HG03432 (cell line): ENCODE data around the gene DNM3.

ENCODE experiments used
- ATAC-seq: cut with Tn5 transposase; IDR thresholded peaks from one replicate; pipeline ENCODE4 v1.9.1; 2021; ENCODE audit warnings: mild to moderate bottlenecking, moderate library complexity; ENCODE audit not compliant: unreplicated experiment

Gene DNM3

DNA sequence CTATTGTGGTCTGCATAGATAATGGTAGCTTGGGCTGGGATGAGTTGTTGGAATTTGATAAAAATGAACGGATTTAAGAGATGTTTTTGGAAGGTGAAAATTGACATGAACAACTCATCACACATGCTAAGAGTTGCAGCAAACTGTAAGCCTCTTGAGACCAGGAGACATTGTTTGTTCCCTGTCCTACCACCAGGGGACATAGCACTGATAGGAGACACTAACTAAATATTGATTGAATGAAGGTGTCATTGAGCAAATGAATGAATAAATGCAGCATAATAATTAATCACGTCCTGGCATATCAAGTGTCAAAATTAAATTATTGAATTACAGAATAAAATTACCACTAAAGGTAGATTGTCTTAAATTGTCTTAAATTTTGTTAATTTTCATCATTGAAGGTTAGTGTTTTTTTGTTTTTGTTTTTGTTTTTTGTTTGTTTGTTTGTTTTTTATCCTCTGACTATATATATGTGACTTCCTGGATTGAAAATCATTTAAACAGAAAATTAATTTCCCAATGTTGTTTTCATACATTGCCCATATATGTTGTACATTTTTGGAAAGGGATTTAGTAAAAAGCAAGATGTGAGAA is 293.9 kb downstream of the DNM3 start:
- no peak for ATAC-seq

DNA sequence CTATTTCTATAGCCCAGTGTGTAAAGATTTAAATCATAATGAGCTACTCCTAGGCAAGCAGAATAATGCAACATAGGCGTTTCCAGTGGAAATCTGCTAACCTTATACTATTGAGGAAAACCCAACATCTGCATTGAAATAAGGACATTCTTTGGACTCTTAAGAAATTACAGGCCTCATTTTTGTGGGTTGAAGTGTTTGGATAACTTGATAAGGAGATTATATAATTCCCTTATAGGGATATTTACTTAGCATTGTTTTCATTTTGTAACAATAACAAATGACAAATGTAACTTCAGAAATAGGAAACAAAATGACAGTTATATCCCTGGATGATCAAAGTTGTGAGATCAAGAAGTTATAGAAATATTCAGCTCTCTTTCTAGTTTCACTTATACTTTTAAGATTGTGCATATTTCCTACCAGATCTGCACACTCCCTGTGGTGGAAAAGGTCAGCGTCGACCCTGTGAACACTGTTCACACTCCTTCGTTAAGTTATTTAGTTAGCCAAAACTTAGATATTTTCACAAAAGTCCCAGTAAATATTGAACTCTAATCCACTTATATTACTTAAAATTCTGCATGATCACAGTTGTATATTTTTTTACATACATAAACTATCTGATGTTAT is 294.8 kb downstream of the DNM3 start:
- no peak for ATAC-seq

DNA sequence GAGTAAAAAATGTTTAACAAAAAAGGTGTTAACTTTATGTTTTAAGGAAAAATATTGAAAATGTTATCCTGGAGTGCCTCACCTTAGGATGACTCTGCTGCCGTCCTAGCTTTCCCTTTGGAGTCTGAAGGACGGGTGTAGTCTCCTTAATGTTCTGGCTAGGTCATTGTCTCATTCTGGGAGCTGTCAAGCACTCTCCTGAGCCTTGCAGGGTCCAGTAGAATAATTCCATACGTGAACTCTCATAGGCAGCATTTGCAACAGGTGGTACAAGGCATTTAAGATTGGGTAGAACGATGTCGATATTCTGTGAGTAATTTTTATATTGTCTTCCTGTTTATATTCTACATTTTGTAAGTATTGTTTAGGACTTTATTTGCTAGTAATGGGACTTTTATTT is 295.6 kb downstream of the DNM3 start:
- no peak for ATAC-seq

DNA sequence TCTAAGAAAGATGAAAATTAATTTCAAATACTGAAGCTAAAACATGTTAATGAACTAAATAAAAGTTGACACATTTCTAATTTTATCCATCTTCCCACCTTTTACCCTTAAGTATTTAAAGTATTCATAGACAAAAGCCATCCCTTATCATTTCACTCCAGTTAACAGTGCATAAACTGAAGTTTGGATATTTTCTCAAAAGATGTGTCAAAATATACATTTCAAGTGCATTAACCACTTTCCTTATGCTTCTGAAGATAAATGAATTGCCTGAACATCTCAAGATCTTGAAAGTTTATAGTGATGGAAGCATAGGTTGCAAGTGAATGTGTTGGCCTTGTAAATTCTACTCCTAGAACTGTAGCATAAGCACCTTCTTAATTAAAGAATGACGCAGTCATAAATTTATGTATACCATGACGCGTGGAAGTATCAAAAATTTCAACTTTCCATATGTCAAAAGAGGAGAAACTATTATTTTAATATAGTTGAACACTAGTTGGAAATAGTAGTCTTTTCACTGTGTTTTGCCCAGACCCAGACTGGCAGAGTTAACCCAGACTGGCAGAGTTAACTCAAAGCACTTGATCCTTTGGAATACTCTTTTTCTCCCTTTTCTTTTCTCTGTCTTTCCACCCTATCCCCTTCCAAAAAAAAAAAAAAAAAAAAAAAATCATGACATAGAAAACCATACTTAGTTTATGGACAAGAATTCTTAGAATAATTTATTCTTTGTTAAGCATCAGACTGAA is 296.6 kb downstream of the DNM3 start:
- no peak for ATAC-seq

DNA sequence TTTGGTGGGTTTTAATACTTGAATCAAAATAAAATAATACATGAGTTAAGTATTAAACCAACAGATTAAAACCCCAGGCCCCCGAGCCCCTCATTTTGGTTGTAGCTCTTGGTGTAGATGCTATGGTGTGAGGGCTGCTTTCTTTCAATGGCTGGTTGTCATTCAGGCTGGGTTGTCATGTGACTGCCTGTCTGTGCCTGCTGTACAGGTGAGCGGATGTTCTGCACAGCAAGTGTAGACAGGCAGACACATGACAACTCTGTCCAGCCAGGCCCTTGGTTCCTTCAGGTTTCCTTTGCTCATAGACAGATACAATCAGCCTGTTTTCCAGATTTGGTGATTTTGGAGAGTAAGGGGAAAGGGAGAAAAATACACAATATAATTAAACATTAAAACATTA is 297.3 kb downstream of the DNM3 start:
- no peak for ATAC-seq

DNA sequence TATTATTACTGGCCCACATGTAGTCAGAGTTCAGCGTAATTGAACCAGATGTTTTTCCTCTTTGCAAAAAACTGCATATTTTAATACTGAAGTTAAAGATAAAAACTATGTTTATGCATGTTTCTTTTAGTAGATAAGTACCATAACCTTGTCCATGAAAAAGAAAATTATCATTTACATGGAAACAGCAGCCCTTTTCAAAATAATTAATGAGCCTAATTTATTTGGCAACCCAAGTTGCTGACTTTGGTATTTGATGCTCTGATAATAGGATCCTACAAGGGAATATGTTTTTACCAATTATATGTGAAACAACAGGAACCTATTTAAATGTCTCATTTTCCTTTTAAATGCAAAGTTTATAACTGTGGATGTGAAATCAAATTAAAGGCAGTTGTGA is 297.9 kb downstream of the DNM3 start:
- no peak for ATAC-seq

DNA sequence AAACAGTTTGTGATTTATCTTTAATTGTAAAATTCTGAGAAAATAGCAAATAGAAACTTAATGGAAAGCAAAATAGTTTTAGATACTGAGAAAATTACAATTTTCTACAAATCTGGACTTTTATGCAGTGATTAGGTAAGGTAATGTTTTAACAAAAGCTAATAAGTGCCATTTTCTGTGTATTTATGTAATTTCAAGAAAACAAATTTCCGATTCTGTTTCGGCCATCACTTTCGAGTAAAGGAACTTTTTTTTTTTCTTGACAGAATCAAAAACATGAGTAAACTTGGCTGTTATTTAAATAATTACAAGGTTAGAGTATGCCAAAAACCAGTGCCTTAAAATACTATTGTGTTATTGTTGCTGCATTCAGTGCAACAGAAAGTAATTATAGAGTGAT is 298.8 kb downstream of the DNM3 start:
- no peak for ATAC-seq

DNA sequence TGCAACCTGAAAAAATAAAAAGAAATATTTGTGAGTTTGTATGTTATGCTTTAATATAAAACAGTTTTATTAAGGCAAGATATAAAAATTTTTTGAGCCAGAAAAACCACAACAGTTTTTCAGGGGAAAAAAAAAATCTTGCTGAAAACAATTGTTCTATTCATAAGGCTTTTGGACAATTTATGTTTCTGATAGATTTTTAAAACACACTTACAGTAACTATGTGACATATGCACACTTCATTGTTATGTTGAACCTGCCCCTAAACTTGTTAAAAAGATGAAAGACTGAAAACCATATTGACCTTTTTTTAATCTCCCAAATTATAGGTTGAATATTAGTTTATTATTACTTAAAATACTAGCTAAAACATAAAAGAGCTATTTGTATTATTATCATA is 299.3 kb downstream of the DNM3 start:
- no peak for ATAC-seq

DNA sequence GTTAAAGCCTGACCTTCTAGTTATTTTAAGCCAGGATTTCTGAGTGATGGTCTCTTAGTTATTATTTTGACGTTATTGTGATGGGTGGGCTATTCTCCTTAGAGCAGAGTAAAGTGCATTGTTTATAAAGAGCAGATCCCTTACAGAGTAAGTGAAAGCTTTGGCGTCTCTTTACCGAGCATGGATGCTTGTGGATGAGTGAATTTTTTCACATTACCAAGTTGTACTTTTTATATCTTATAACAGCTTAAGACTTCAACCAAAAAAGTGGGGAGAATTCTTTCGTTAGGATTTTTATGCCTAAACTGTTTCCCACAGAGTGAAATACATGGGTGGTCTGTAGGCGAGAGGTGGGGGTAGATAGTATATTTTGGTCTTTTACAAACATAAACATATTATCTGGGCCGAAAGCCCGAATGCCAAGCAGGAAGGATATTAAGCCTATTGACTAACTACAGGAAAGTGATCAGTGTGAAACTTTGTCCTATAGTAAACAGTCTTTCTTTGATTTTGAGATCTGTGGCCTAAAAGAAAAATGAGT is 300.1 kb downstream of the DNM3 start:
- ATAC-seq = no peak

DNA sequence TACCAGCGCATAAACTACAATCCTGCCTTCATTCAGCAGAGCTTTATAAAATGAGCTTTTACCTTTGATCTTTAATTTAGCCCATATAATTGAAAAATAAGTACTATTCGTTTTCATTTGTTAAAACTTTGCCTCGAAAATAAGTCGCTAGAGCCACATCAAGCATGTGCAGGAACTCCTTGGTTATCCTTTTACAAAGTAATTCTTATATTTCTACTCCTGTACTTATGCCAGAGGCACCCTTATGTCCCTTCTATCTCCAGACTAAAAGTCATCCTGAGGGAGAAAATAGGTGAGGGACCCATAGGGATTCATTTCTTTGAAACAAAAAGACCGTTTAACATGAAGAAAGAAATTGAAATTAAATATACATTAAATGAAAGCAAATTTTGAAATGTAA is 301.0 kb downstream of the DNM3 start:
- no peak for ATAC-seq

DNA sequence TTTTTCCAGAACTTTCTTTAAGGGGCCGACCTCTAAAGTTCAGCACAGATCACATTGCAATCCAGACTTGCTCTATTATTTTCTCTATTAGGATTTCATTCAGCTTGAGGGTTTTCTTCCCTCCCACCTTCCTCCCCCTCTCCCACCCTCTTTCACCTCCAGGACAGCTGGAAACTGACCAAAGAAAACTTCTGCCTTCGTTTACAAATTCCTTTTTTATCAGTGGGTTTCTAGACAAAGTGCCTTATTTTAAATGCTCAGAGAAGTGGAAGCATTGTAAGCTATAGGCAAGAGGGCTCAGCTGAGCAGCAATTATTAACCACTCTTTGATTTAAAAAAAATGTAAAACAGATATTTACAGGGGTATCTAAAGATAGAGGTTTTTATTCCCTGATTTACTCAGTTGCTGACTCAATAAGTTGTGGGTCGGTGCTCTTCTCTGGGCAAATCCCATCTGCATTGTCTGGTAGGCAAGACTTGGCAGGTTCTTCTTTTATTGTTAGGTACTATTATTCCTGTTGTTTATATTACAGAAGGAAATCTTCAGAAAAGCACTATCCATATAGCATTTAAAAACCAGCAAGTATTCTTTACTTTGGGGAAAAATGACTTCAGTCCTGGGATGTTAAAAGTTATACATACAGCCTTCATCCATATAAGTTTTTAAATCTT is 302.2 kb downstream of the DNM3 start:
- ATAC-seq = no peak

DNA sequence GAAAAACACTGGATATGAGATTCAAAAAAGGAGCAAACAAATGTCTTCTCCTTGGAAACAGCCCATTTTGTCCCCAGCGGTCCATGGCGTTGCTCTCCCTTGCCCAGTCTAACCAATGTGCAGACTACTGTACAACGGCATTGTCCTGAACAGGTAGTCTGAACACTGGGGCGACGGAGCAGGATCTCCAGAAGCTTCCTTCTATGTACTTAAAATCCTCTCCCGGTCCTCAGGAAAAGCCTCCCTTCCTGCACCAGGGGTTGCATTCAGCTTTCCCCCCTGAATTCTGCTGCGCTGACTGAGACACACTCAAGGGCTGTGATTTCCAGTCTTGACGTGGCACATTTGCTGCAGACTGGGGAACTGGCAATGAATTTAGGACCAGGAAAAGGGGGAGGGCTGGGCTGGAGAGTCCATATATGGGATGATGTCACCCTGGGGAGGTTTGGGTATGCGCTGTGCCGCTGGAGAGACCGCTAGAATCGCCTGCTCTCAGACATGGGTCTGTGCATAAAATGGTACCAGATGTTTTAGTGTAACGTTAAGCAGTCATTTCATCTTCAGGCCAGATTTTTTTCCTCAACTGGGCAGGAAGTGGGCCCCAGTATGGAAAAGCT is 303.3 kb downstream of the DNM3 start:
- ATAC-seq = no peak

DNA sequence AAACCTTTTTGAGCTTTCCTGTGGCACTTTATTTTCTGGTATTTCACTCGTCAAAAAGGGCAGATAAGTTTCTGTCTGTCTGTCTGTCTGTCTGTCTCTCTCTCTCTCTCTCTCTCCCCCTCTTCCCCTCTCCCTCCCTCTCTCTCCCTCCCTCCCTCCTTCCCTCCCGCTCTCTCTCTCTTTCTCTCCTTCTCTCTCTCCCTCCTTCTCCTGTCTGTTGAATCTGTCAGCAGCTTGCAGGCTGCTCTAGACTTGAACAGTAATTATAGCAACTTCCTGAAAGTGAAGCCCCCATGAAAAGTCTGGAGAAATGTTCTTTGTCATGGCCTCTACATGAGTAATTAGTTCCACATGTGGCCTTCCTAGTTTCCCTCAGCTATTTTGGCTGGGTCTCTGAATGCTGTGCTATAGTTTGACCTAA is 303.9 kb downstream of the DNM3 start:
- no peak for ATAC-seq

DNA sequence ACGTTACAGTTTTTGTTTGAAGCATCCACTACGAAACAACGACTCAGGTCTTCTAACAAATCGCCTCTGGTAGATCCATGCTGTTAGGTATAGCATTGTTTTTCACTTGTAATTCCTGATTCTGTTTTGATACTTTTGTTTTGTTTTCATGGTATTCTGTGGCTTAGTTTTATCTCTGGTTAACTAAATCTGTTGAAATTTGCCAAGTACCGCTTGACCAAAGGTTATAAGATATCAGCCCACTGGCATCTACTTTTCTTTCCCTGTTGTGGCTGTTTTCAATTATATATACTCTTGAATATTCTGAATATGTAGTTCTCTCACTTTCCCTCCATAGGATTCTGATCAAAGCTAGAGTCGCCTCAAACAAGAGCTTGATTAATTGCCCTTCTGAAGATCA is 304.4 kb downstream of the DNM3 start:
- no peak for ATAC-seq

DNA sequence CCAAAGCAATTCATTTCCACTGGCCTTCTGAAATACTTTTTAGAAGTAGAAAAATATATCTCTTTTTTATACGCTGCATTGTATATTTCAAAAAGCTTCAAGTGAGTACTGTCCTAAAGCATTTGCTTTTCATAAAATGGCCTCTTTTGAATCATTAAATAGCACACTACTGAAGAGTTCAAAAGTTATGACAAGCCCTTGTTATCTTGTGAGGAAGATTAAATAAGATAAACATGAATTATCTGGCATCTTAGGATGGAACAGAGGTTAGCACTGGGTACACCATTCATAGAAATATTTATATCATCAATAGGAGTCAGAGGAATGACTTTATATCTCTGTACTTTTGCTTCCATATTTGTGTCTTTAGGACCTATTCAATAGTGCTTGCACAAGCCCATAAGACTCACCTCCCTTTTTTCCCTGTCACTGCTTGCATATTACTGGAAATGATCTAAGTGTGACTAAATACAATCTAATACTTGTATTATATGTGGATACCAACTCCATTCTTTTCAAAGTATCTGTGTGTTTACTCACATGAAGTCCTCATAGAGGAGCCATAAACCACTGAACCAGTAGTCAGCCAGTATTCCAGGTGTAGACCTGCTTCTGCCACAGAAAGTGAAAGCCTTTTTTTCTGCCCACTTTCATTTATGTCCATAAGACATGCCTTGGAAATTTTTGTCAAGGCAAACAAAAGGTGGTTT is 305.0 kb downstream of the DNM3 start:
- ATAC-seq = no peak

DNA sequence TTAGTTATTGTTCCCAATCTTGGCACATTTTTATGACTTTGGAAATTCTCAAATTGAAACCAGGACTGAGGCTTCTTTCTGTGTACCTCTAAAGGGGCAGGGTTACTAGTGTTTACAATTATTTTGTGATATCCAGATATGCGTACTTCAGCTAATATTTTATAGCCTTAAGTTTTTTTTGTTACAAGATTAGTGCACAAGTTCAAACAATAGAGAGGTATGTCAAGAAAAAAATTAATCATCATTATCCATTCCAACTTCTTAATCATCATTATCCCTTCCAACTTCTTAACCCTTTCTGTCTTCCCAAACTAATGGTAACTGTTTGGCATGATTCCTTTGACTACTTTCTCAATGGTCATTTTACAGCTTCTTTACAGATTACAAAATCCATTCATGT is 306.2 kb downstream of the DNM3 start:
- no peak for ATAC-seq

DNA sequence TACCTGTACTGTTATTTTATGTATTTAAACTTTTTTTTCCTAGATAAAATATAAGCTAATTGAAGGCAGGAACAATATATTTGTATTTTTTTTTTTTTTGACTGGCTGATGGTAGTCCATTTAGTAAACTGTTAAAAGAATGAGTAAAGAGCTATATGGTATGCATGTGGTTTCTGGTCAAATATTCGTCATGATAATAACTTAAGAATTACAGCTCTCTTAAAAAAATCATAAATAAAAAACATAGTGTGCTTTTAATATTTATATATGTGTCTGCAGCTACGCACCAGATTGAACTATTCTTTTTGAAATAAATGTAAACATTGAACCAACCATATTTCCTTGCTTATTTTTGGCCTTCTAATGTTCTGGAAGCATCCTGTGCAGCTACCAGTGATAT is 306.9 kb downstream of the DNM3 start:
- ATAC-seq = no peak

DNA sequence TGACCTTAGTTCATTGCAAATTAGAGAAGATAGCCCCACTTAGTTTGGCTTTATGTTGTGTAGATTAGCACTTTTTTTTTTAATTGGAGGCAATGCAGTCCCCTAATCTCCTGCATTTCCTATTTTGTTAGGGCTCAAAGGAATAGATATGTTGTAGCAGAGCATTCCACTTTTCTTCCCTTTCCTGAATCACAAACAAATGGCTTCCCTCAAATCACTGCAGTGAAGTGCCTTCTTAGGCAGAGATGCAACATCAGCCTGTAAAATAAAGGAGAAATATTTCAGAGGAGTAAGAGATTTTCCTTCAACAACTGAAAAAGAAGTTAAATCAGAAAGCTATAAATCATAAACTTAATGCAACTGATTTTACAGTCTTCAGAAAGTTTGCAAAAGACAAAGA is 307.4 kb downstream of the DNM3 start:
- ATAC-seq = no peak

DNA sequence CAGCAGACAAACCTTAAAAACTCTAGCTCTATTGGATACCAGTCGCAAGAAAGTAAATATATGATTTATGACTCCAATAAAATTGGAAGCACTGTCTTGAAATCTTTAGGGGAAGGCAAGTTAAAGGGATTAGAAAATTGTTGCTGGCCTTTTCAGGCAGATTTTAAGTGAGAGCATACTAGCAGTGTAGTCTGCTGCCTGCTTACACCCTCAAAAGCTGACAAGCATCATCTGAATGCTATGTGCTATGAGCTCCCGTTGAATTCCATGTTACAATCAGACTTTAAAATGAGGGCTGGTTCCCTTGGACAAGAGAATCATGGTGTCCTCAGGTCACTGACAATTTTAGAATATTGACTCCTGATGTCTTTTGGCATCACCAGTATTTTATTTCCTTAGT is 308.0 kb downstream of the DNM3 start:
- no peak for ATAC-seq

DNA sequence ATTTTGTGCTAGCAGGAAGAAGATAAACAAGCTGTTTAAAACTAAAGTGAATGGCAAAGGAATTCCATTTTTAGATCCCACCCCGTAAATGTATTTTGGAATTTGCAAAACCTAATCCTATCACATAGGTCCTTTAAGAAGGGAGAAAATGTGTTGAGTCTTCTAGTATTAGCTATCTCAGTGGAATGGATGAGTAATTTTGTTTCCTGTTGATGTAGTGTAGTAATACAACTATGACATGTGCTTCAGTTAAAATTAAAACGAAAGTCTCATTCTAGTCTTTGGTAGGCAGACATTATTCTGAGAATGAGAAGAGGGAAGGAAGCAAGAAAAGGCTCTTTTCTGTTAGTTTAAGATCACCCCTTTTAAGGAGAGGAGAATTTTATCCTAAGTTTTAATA is 313.3 kb downstream of the DNM3 start:
- peak; percentile 89 for ATAC-seq

DNA sequence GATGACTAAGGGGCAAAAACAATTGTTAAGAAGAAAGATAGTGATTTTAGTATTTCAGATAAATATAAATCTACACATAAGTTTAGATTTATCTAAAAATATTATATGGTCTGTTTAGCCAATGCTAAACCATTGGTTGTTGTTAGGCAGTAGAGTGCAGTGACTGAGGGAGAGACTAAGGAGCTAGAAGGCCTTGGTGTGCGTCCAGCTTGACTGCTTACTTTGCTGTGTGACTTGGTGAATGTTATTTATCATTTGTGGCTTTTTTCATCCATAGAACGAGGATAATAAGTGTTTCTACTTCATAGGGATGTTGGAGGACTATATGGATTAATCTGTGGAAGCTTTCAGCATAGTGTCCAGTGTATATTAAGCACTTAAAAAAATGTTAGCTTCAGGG is 314.5 kb downstream of the DNM3 start:
- no peak for ATAC-seq
